ENCODE measurements around the gene L3MBTL4.
"Not testable (repeated sequence)": the region's sequence is repeated elsewhere in the genome, so short reads cannot be mapped to it uniquely, and the experiment has no call there.

Gene L3MBTL4

GRCh38 chr18:6185782-6186181 lies 228.9 kb downstream of the L3MBTL4 start:
- not testable (repeated sequence) for DNase-seq (ENCODE audit: low read depth)

GRCh38 chr18:6174983-6175745 lies 239.5 kb downstream of the L3MBTL4 start:
- no peak for DNase-seq (ENCODE audit: low read depth)

- DNase-seq (ENCODE audit: low read depth), result no peak
Measured at GRCh38 chr18:6170604-6171003, 244.1 kb downstream of the L3MBTL4 start.

- no peak for DNase-seq (ENCODE audit: low read depth)
Measured at GRCh38 chr18:6161549-6161948, 253.2 kb downstream of the L3MBTL4 start.

GRCh38 chr18:6159426-6159825 lies 255.3 kb downstream of the L3MBTL4 start:
- no peak for DNase-seq (ENCODE audit: low read depth)

GRCh38 chr18:6158958-6159357 lies 255.8 kb downstream of the L3MBTL4 start:
- no peak for DNase-seq (ENCODE audit: low read depth)

GRCh38 chr18:6156446-6156845 lies 258.3 kb downstream of the L3MBTL4 start:
- DNase-seq (ENCODE audit: low read depth), result no peak

GRCh38 chr18:6155707-6156106 lies 259.0 kb downstream of the L3MBTL4 start:
- DNase-seq (ENCODE audit: low read depth), result no peak

GRCh38 chr18:6150430-6150829 lies 264.3 kb downstream of the L3MBTL4 start:
- DNase-seq (ENCODE audit: low read depth), result no peak

- DNase-seq (ENCODE audit: low read depth), result no peak
Measured at GRCh38 chr18:6146307-6146661, 268.4 kb downstream of the L3MBTL4 start.

- DNase-seq (ENCODE audit: low read depth), result no peak
Measured at GRCh38 chr18:6145645-6146306, 268.9 kb downstream of the L3MBTL4 start.

GRCh38 chr18:6139007-6139406 lies 275.7 kb downstream of the L3MBTL4 start:
- DNase-seq (ENCODE audit: low read depth), result no peak

GRCh38 chr18:6135901-6136300 lies 278.8 kb downstream of the L3MBTL4 start:
- DNase-seq (ENCODE audit: low read depth), result not testable (repeated sequence)

- not testable (repeated sequence) for DNase-seq (ENCODE audit: low read depth)
Measured at GRCh38 chr18:6135029-6135428, 279.7 kb downstream of the L3MBTL4 start.

- no peak for DNase-seq (ENCODE audit: low read depth)
Measured at GRCh38 chr18:6132751-6133368, 281.9 kb downstream of the L3MBTL4 start.

- DNase-seq (ENCODE audit: low read depth), result no peak
Measured at GRCh38 chr18:6120820-6121279, 293.9 kb downstream of the L3MBTL4 start.

GRCh38 chr18:6119761-6120160 lies 294.9 kb downstream of the L3MBTL4 start:
- DNase-seq (ENCODE audit: low read depth), result no peak

- no peak for DNase-seq (ENCODE audit: low read depth)
Measured at GRCh38 chr18:6118080-6118479, 296.6 kb downstream of the L3MBTL4 start.

- no peak for DNase-seq (ENCODE audit: low read depth)
Measured at GRCh38 chr18:6115710-6116109, 299.0 kb downstream of the L3MBTL4 start.

- no peak for DNase-seq (ENCODE audit: low read depth)
Measured at GRCh38 chr18:6113650-6114049, 301.1 kb downstream of the L3MBTL4 start.

- DNase-seq (ENCODE audit: low read depth), result no peak
Measured at GRCh38 chr18:6111726-6112125, 303.0 kb downstream of the L3MBTL4 start.

- DNase-seq (ENCODE audit: low read depth), result no peak
Measured at GRCh38 chr18:6109743-6110142, 305.0 kb downstream of the L3MBTL4 start.

GRCh38 chr18:6107794-6108193 lies 306.9 kb downstream of the L3MBTL4 start:
- no peak for DNase-seq (ENCODE audit: low read depth)

Data from activated gamma-delta T cell treated with anti-CD3 and anti-CD28 coated beads, Interleukin-2, amount 50 U/mL, for 16 hours (primary cell).